ENCODE data around the gene RNASEH2A. TPM values are rescaled to one million over a fixed set of nuclear protein-coding genes. Genes with fewer than 3 reads are reported as not detected.

The RNASEH2A gene
- total and polyA plus RNA-seq, 2 of the 13 experiments (the other 11 are each of a cell fraction or from before 2014, with no cell fraction given) = 25.1 to 35.8 TPM

- TF ChIP-seq ZNF574 (CRISPR knock-in tag; IDR thresholded peaks at IDR 0.05) = peak; percentile 81
- no peak for TF ChIP-seq MBNL3 (CRISPR knock-in tag; conservative IDR thresholded peaks at IDR 0.05)
- TF ChIP-seq ZBTB38 (CRISPR knock-in tag; IDR thresholded peaks at IDR 0.05) = peak; percentile 62; the same call in 1 of the 2 replicates
- TF ChIP-seq ZNF83 (CRISPR knock-in tag; IDR thresholded peaks at IDR 0.05; ENCODE audit: borderline replicate concordance) = peak; percentile 46; the same call in 1 of the 2 replicates
- TF ChIP-seq ZNF501 (CRISPR knock-in tag; IDR thresholded peaks at IDR 0.05) = no peak
- TF ChIP-seq ZNF382 (CRISPR knock-in tag; IDR thresholded peaks at IDR 0.05; ENCODE audit: borderline replicate concordance) = no peak
- no peak for TF ChIP-seq ZNF276 (CRISPR knock-in tag; IDR thresholded peaks at IDR 0.05; ENCODE audit: low read depth)
- peak; percentile 59; the same call in 1 of the 2 replicates for TF ChIP-seq ZNF747 (CRISPR knock-in tag; IDR thresholded peaks at IDR 0.05; ENCODE audit: borderline replicate concordance)
- no peak for TF ChIP-seq ZNF530 (CRISPR knock-in tag; IDR thresholded peaks at IDR 0.05; ENCODE audit: low read depth)
- TF ChIP-seq BRD4 (CRISPR knock-in tag; IDR thresholded peaks at IDR 0.05) = peak; percentile 25; the same call in 1 of the 2 replicates
- no peak; the same call in 1 of the 2 replicates for TF ChIP-seq GATAD2A (CRISPR knock-in tag; IDR thresholded peaks at IDR 0.05)
- TF ChIP-seq HINFP (CRISPR knock-in tag; IDR thresholded peaks at IDR 0.05; ENCODE audit: low read depth) = 0 out of 2 replicates have a peak, but pooled peaks have one; percentile 39
- no peak for TF ChIP-seq TCF7 (IDR thresholded peaks at IDR 0.05; ENCODE audit: low read depth)
- TF ChIP-seq NCOA2 (CRISPR knock-in tag; IDR thresholded peaks at IDR 0.05) = no peak
- TF ChIP-seq CTCF (CRISPR knock-in tag; IDR thresholded peaks at IDR 0.05) = no peak
- no peak for TF ChIP-seq ZSCAN25 (CRISPR knock-in tag; IDR thresholded peaks at IDR 0.05)
- no peak for TF ChIP-seq HMG20B (CRISPR knock-in tag; conservative IDR thresholded peaks at IDR 0.05)
- TF ChIP-seq PHF21A (CRISPR knock-in tag; IDR thresholded peaks at IDR 0.05) = peak; percentile 57
- no peak for TF ChIP-seq KDM5A (IDR thresholded peaks at IDR 0.05; ENCODE audit: borderline replicate concordance, low read length)
- no peak for TF ChIP-seq SP1 (IDR thresholded peaks at IDR 0.05)
- no peak for TF ChIP-seq SP1 (CRISPR knock-in tag; IDR thresholded peaks at IDR 0.05)
- no peak for TF ChIP-seq ZNF589 (CRISPR knock-in tag; conservative IDR thresholded peaks at IDR 0.05)
Observed at GRCh38 chr19:12792051-12792852, 14.1 kb upstream of the RNASEH2A start (continued).
